ES-I3 (cell line): ENCODE measurements around the gene HAAO.
"Not testable (repeated sequence)": the region's sequence is repeated elsewhere in the genome, so short reads cannot be mapped to it uniquely, and the experiment has no call there.

Experiments used
- H3K36me3 ChIP-seq: 2 replicates; pipeline ENCODE4 v1.6.1; 2013; ENCODE audit warnings: mild to moderate bottlenecking, low read length, control low read depth, moderate library complexity; ENCODE audit not compliant: insufficient read depth
- H3K4me1 ChIP-seq: 2 replicates; pipeline ENCODE4 v1.6.1; 2013; ENCODE audit warnings: mild to moderate bottlenecking, control low read depth, low read length; ENCODE audit not compliant: insufficient read depth
- H3K9ac ChIP-seq: 2 replicates; pipeline ENCODE4 v1.6.1; 2013; ENCODE audit warnings: low read depth, mild to moderate bottlenecking, low read length, moderate library complexity
- H3K9me3 ChIP-seq: 2 replicates; pipeline ENCODE4 v1.6.1; 2013; ENCODE audit warnings: mild to moderate bottlenecking, low read length, moderate library complexity; ENCODE audit not compliant: control insufficient read depth, insufficient read depth

The HAAO gene

GRCh38 chr2:42742740-42743658 lies 49.4 kb downstream of the HAAO start:
- Histone ChIP-seq H3K9ac (no peak overlapping the region), H3K9me3 (no peaks in the 10 kb centered on the region), H3K36me3 (no peaks in the 10 kb centered on the region; the same call in 1 of the 2 replicates), H3K4me1 (no peaks in the 10 kb centered on the region)

- no peaks in the 10 kb centered on the region for H3K9me3 ChIP-seq
- no peaks in the 10 kb centered on the region; the same call in 1 of the 2 replicates for H3K36me3 ChIP-seq
Measured at GRCh38 chr2:42741140-42741539, 51.2 kb downstream of the HAAO start.

GRCh38 chr2:42736598-42737322 lies 55.6 kb downstream of the HAAO start:
- Histone ChIP-seq H3K36me3 (no peaks in the 10 kb centered on the region), H3K9me3 (no peaks in the 10 kb centered on the region), H3K4me1 (no peaks in the 10 kb centered on the region), H3K9ac (no peak overlapping the region)

More at GRCh38 chr2:42741140-42741539, 51.2 kb downstream of the HAAO start:
- Histone ChIP-seq H3K9ac (no peak overlapping the region), H3K4me1 (no peaks in the 10 kb centered on the region)

GRCh38 chr2:42733852-42734251 lies 58.5 kb downstream of the HAAO start:
- H3K9me3 ChIP-seq: no peaks in the 10 kb centered on the region
- no peaks in the 10 kb centered on the region for H3K36me3 ChIP-seq
- H3K9ac ChIP-seq: no peak overlapping the region
- H3K4me1 ChIP-seq: no peaks in the 10 kb centered on the region

- H3K9me3 ChIP-seq, H3K9ac ChIP-seq, H3K4me1 ChIP-seq, H3K36me3 ChIP-seq: not testable (repeated sequence)
Measured at GRCh38 chr2:42731316-42731715, 61.1 kb downstream of the HAAO start.

GRCh38 chr2:42726680-42727079 lies 65.7 kb downstream of the HAAO start:
- no peaks in the 10 kb centered on the region for H3K36me3 ChIP-seq
- H3K9ac ChIP-seq: no peak overlapping the region
- H3K4me1 ChIP-seq: peaks cover 5% of the 10 kb centered on the region; the same call in 1 of the 2 replicates
- no peaks in the 10 kb centered on the region for H3K9me3 ChIP-seq

GRCh38 chr2:42725657-42726056 lies 66.7 kb downstream of the HAAO start:
- Histone ChIP-seq H3K9ac (no peak overlapping the region), H3K4me1 (peaks cover 5% of the 10 kb centered on the region; the same call in 1 of the 2 replicates), H3K36me3 (no peaks in the 10 kb centered on the region), H3K9me3 (no peaks in the 10 kb centered on the region)

- Histone ChIP-seq H3K9ac (no peak overlapping the region), H3K4me1 (peaks cover 5% of the 10 kb centered on the region; the same call in 1 of the 2 replicates), H3K36me3 (no peaks in the 10 kb centered on the region; the same call in 1 of the 2 replicates)
Measured at GRCh38 chr2:42724886-42725285, 67.5 kb downstream of the HAAO start.

GRCh38 chr2:42723465-42723864 lies 68.9 kb downstream of the HAAO start:
- peaks cover 5% of the 10 kb centered on the region; the same call in 1 of the 2 replicates for H3K4me1 ChIP-seq
- H3K9ac ChIP-seq: no peak overlapping the region
- no peaks in the 10 kb centered on the region for H3K9me3 ChIP-seq
- no peaks in the 10 kb centered on the region; the same call in 1 of the 2 replicates for H3K36me3 ChIP-seq

More at GRCh38 chr2:42724886-42725285, 67.5 kb downstream of the HAAO start:
- H3K9me3 ChIP-seq: no peaks in the 10 kb centered on the region

GRCh38 chr2:42722320-42723190 lies 69.8 kb downstream of the HAAO start:
- Histone ChIP-seq H3K9me3 (no peaks in the 10 kb centered on the region), H3K9ac (no peak overlapping the region), H3K36me3 (no peaks in the 10 kb centered on the region; the same call in 1 of the 2 replicates), H3K4me1 (peaks cover 5% of the 10 kb centered on the region; the same call in 1 of the 2 replicates)

- Histone ChIP-seq H3K36me3 (no peaks in the 10 kb centered on the region; the same call in 1 of the 2 replicates), H3K9ac (no peak overlapping the region), H3K4me1 (peaks cover 5% of the 10 kb centered on the region; the same call in 1 of the 2 replicates), H3K9me3 (no peaks in the 10 kb centered on the region)
Measured at GRCh38 chr2:42721898-42722297, 70.5 kb downstream of the HAAO start.
